ENCODE measurements around the gene ZG16. TPM values are rescaled to one million over a fixed set of nuclear protein-coding genes. Genes with fewer than 3 reads are reported as not detected.
"Not testable (repeated sequence)": the region's sequence is repeated elsewhere in the genome, so short reads cannot be mapped to it uniquely, and the experiment has no call there.

ZG16 gene
- not detected in 2 replicates for total RNA-seq (2014; rRNA removed; shearing (Covaris generic))

- DNase-seq (ENCODE audit: low read depth), result no peak
Observed at GRCh38 chr16:29777576-29778350, at the start of gene ZG16. Gene ZG16, plus strand, starts transcription at chr16:29778256. Its CDS starts 1,011 bp downstream, at chr16:29779267.

- peak; percentile 63 for DNase-seq (ENCODE audit: low read depth)
Observed at GRCh38 chr16:29729116-29729521, 48.9 kb upstream of the ZG16 start.

- no peak for DNase-seq (ENCODE audit: low read depth)
Observed at GRCh38 chr16:29730649-29731048, 47.4 kb upstream of the ZG16 start.

GRCh38 chr16:29731768-29732601 lies 46.1 kb upstream of the ZG16 start:
- DNase-seq (ENCODE audit: low read depth), result not testable (repeated sequence)

GRCh38 chr16:29734786-29735185 lies 43.3 kb upstream of the ZG16 start:
- DNase-seq (ENCODE audit: low read depth), result no peak

- no peak for DNase-seq (ENCODE audit: low read depth)
Observed at GRCh38 chr16:29736112-29736511, 41.9 kb upstream of the ZG16 start.

GRCh38 chr16:29736764-29737163 lies 41.3 kb upstream of the ZG16 start:
- no peak for DNase-seq (ENCODE audit: low read depth)

GRCh38 chr16:29737713-29738112 lies 40.3 kb upstream of the ZG16 start:
- DNase-seq (ENCODE audit: low read depth), result no peak

GRCh38 chr16:29738514-29738913 lies 39.5 kb upstream of the ZG16 start:
- DNase-seq (ENCODE audit: low read depth), result no peak

GRCh38 chr16:29739927-29740629 lies 38.0 kb upstream of the ZG16 start:
- DNase-seq (ENCODE audit: low read depth), result not testable (repeated sequence)

GRCh38 chr16:29740630-29741015 lies 37.4 kb upstream of the ZG16 start:
- DNase-seq (ENCODE audit: low read depth), result not testable (repeated sequence)

- DNase-seq (ENCODE audit: low read depth), result no peak
Observed at GRCh38 chr16:29742683-29743275, 35.3 kb upstream of the ZG16 start.

GRCh38 chr16:29743475-29743826 lies 34.6 kb upstream of the ZG16 start:
- no peak for DNase-seq (ENCODE audit: low read depth)

- no peak for DNase-seq (ENCODE audit: low read depth)
Observed at GRCh38 chr16:29743827-29744531, 34.1 kb upstream of the ZG16 start.

GRCh38 chr16:29744541-29745101 lies 33.4 kb upstream of the ZG16 start:
- no peak for DNase-seq (ENCODE audit: low read depth)

GRCh38 chr16:29745121-29745852 lies 32.8 kb upstream of the ZG16 start:
- no peak for DNase-seq (ENCODE audit: low read depth)

GRCh38 chr16:29745853-29746345 lies 32.2 kb upstream of the ZG16 start, which contains the start of gene C16orf54:
Gene C16orf54, minus strand, starts transcription at chr16:29745990. Its CDS starts 1,039 bp downstream, at chr16:29744951.
- peak; percentile 36 for DNase-seq (ENCODE audit: low read depth)

GRCh38 chr16:29746518-29746917 lies 31.5 kb upstream of the ZG16 start:
- not testable (repeated sequence) for DNase-seq (ENCODE audit: low read depth)

- DNase-seq (ENCODE audit: low read depth), result no peak
Observed at GRCh38 chr16:29747947-29748759, 29.9 kb upstream of the ZG16 start.
